Measurements from ENCODE around the gene PRM1. TPM values are rescaled to one million over a fixed set of nuclear protein-coding genes. Genes with fewer than 3 reads are reported as not detected.

The PRM1 gene
- total RNA-seq, 1 donor from 2014 or later = not detected

DNA sequence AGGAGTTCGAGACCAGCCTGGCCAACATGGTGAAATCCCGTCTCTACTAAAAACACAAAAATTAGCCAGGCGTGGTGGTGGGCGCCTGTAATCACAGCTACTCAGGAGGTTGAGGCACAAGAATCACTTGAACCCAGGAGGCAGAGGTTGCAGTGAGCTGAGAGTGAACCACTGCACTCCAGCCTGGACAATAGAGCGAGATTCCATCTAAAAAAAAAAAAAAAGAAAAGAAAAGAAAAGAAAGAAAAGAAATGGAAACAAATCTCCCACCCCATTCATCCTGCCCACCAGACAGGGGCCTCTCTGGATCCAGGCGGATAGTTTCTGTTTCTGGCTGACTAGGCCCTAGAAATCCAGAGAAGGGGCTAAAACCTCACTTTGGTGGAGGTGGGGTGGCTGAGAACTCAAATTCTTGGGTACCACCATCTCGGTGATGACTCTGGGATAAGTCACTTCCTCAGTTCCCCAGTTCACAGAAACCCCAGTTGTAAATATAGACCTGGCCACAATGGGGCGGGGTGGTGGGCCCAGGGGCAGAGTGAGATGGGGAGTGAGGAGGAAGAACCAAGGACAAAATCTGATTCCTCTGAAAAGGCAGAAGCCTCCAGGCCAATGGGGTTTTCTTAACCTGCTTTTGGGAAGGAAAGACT, 47.3 kb downstream of the PRM1 start:
- Mint-ChIP-seq H3K9me3 (ENCODE audit: unreplicated experiment) (no peaks in the 10 kb centered on the region), H3K36me3 (ENCODE audit: unreplicated experiment) (no peaks in the 10 kb centered on the region), H3K4me1 (ENCODE audit: unreplicated experiment) (no peaks in the 10 kb centered on the region), H3K27ac (ENCODE audit: unreplicated experiment) (no peak overlapping the region), H3K4me3 (ENCODE audit: unreplicated experiment) (no peak overlapping the region), H3K27me3 (ENCODE audit: unreplicated experiment) (peaks cover 4% of the 10 kb centered on the region)
- no peak for DNase-seq (ENCODE audit: extremely low spot score, unreplicated experiment)
- TF ChIP-seq, protein P1, sequence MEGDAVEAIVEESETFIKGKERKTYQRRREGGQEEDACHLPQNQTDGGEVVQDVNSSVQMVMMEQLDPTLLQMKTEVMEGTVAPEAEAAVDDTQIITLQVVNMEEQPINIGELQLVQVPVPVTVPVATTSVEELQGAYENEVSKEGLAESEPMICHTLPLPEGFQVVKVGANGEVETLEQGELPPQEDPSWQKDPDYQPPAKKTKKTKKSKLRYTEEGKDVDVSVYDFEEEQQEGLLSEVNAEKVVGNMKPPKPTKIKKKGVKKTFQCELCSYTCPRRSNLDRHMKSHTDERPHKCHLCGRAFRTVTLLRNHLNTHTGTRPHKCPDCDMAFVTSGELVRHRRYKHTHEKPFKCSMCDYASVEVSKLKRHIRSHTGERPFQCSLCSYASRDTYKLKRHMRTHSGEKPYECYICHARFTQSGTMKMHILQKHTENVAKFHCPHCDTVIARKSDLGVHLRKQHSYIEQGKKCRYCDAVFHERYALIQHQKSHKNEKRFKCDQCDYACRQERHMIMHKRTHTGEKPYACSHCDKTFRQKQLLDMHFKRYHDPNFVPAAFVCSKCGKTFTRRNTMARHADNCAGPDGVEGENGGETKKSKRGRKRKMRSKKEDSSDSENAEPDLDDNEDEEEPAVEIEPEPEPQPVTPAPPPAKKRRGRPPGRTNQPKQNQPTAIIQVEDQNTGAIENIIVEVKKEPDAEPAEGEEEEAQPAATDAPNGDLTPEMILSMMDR (IDR thresholded peaks at IDR 0.05) = no peak

DNA sequence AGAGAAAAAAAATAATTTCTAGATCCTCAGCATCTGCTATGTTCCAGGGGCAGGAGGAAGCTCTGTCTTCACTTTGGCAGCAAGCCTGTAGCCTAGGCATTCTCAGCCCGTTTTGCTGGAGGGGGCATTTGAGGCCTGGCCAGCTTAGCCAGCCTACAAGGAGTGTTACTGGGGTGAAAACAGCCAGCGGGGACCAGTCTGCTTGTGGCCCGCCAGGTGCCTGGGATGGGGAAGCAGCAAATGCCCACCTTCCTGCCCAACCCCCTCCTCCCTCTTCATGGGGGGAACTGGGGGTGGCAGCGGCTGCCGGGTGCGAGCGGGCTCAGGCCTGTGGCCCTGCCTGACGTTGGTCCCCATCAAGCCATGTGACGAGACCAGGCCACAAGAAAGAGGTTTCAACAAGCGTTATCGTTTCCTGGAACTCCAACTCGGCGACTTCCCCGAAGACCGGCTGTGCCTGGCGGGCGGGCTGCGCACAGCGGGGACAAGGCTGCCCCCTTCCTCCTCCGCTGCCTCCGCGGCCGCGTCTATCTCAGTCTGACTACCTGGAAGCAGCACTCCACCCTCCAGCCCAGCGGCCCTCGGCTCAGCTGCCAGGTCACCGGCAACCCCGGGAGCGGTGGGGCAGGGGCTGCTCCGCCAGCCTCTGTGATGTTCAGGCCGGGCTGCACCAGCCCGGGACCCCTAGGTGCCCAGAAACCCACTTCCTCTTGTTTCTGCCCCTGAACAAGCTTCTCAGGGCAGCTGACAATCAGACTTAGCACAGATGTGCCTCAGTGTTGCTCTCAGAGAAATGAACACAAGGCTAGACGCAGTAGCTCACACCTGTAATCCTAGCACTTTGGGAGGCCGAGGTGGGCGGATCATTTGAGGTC, 48.0 kb downstream of the PRM1 start:
- TF ChIP-seq, protein P1 (IDR thresholded peaks at IDR 0.05) = no peak
- Mint-ChIP-seq H3K4me3 (ENCODE audit: unreplicated experiment) (no peak overlapping the region), H3K27ac (ENCODE audit: unreplicated experiment) (no peak overlapping the region), H3K9me3 (ENCODE audit: unreplicated experiment) (no peaks in the 10 kb centered on the region), H3K4me1 (ENCODE audit: unreplicated experiment) (no peaks in the 10 kb centered on the region), H3K36me3 (ENCODE audit: unreplicated experiment) (no peaks in the 10 kb centered on the region), H3K27me3 (ENCODE audit: unreplicated experiment) (peaks cover 4% of the 10 kb centered on the region)
- no peak for DNase-seq (ENCODE audit: extremely low spot score, unreplicated experiment)

DNA sequence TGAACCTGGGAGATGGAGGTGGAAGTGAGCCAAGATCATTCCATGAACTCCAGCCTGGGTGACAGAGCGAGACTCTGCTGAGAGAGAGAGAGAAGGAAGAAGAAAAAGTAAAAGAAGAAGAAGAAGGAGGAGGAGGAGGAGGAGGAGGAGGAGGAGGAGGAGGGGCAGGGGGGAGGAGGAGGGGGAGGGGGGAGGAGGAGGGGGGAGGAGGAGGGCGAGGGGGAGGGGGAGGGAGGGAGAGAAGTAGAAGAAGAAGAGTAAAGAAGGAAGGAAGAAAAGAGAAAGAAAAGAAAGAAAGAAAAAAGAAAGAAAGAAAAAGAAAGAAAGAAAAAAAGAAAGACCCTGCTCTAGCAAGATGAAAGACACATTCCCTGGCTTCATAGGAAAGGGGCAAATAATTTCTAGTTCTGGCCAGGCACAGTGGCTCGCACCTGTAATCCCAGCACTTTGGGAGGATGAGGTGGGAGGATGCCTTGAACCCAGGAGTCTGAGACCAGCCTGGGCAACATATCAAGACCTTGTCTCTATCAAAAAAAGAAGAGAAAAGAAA, 48.8 kb downstream of the PRM1 start:
- Mint-ChIP-seq H3K4me3 (ENCODE audit: unreplicated experiment) (no peak overlapping the region), H3K4me1 (ENCODE audit: unreplicated experiment) (no peaks in the 10 kb centered on the region), H3K36me3 (ENCODE audit: unreplicated experiment) (no peaks in the 10 kb centered on the region), H3K27ac (ENCODE audit: unreplicated experiment) (no peak overlapping the region), H3K27me3 (ENCODE audit: unreplicated experiment) (peaks cover 4% of the 10 kb centered on the region), H3K9me3 (ENCODE audit: unreplicated experiment) (no peaks in the 10 kb centered on the region)
- TF ChIP-seq, protein P1 (IDR thresholded peaks at IDR 0.05) = no peak
- no peak for DNase-seq (ENCODE audit: extremely low spot score, unreplicated experiment)

DNA sequence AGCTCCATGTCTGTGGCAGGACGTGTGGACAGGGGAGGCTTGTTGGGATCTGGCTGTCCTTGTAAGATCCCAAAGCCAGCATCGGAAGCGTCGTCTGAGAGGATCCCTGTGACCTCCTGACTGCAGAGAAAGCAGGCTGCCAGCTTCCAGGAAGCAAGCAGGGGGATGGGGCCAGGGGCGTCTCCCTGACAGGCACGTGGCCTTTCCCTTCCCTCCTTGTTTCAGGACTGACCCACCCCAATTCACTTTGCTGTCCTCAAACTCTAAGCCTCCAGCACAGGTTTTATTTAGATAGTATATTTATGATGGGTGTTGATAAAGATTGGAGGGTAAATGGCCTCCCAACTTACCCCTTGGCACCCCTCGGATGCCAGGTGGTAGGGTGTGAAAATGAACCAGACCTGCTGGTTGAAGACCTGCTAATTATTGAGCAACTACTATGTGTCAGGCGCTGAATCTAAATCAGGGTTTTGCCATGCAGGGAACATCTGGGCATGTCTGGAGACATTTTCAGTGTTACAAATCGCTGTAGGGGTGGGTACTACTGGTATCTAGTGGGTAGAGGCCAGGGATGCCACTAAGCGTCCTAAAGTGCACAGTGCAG, 49.7 kb downstream of the PRM1 start:
- H3K36me3 Mint-ChIP-seq (ENCODE audit: unreplicated experiment) = no peaks in the 10 kb centered on the region
- no peaks in the 10 kb centered on the region for H3K4me1 Mint-ChIP-seq (ENCODE audit: unreplicated experiment)
- TF ChIP-seq, protein P1 (IDR thresholded peaks at IDR 0.05) = no peak
- H3K27ac Mint-ChIP-seq (ENCODE audit: unreplicated experiment) = no peak overlapping the region
- DNase-seq (ENCODE audit: extremely low spot score, unreplicated experiment) = no peak
- H3K27me3 Mint-ChIP-seq (ENCODE audit: unreplicated experiment) = peaks cover 4% of the 10 kb centered on the region
- H3K9me3 Mint-ChIP-seq (ENCODE audit: unreplicated experiment) = no peaks in the 10 kb centered on the region
- H3K4me3 Mint-ChIP-seq (ENCODE audit: unreplicated experiment) = no peak overlapping the region

Small RNA genes lying within 50 kb of the gene (microRNA-seq; reads per million reads assigned to microRNA genes)
- not detected for gene MIR548H2 (ENCODE audit: unreplicated experiment)

Other genes starting within 250 kb of the PRM1 start
- 9.7 and 10.6 TPM in 2 replicates for gene SOCS1, start 25.1 kb downstream of the PRM1 start, total RNA-seq
- gene TNP2, start 12.0 kb downstream of the PRM1 start, total RNA-seq = not detected in 2 replicates
- gene PRM3, start 7.7 kb downstream of the PRM1 start, total RNA-seq = not detected in 2 replicates
- gene PRM2, start 4.8 kb downstream of the PRM1 start, total RNA-seq = not detected in 2 replicates
- gene RMI2, start 64.1 kb upstream of the PRM1 start, total RNA-seq = 4.1 and 5.1 TPM in 2 replicates